GM19035 (cell line): ENCODE results near the gene PLCD4.

Experiments used
- ATAC-seq: cut with Tn5 transposase; IDR thresholded peaks from one replicate; pipeline ENCODE4 v1.9.1; 2021; ENCODE audit not compliant: unreplicated experiment

Gene PLCD4

GRCh38 chr2:218662377-218662776 lies 54.7 kb downstream of the PLCD4 start:
- no peak for ATAC-seq

- no peak for ATAC-seq
Measured at GRCh38 chr2:218662827-218663226, 55.1 kb downstream of the PLCD4 start.

GRCh38 chr2:218663901-218664300 lies 56.2 kb downstream of the PLCD4 start:
- no peak for ATAC-seq

GRCh38 chr2:218664653-218665052 lies 57.0 kb downstream of the PLCD4 start:
- no peak for ATAC-seq

GRCh38 chr2:218671097-218671653 lies 63.5 kb downstream of the PLCD4 start:
- peak; percentile 7 for ATAC-seq

- ATAC-seq = peak; percentile 94
Measured at GRCh38 chr2:218671654-218672566, 64.2 kb downstream of the PLCD4 start, which contains the start of the genes RNF25 and STK36. Gene RNF25, minus strand, starts transcription at chr2:218672002. Its CDS starts 32 bp downstream, at chr2:218671970. Gene STK36, plus strand, starts transcription at chr2:218672086. Its CDS starts 744 bp downstream, at chr2:218672830.

GRCh38 chr2:218679119-218679518 lies 71.4 kb downstream of the PLCD4 start:
- no peak for ATAC-seq

GRCh38 chr2:218680061-218680460 lies 72.4 kb downstream of the PLCD4 start:
- no peak for ATAC-seq
